Nucleus accumbens (tissue), 56 donors: Measurements from ENCODE around the gene MYO18B.
A peak's percentile ranks its signal among the peaks of the same experiment; 100 is the strongest.

Source experiments
- DNase-seq, 56 donors: peaks; one replicate each; lab custom pipeline; 2025; lab: John Stamatoyannopoulos, UW

The MYO18B gene

DNA sequence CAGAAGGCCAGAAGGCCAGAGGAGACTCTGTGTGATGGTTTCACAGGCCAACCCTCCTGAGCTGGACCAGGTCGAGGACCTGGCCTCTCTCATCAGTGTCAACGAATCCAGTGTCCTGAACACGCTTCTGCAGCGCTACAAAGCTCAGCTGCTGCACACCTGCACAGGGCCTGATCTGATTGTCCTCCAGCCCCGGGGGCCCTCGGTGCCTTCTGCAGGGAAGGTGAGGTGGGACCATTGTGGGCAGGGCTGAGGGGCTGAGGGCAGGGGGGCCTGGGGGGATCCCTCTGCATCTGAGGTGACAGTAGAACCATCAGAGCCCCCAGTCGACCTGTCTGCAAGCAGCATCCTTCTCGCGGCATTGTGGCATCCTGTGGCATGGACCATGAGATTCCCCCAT, 30.3 kb downstream of the MYO18B start:
- no peak for DNase-seq

DNA sequence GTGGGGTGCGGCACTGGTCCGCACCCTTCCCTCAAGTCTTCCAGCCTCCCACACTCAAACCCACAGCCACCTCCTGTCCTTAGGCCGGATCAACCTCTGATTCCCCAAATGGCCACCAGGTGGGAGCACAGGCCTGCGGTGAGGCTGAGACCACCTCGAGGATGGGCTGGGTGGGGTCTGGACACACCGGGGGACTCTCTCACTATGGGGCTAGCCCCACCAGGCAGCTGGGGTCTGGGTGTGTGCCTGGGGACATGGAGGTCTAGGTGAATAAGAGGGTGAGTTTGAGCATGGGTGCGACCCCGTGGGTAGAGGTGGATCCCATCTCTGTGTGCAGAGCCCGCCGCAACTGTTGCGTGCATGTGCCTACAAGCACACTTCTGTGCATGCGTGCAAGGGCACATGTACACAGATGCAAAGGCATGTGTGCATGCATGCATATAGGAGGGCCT, 32.6 kb downstream of the MYO18B start:
- DNase-seq, result peak in 10 of 56 donors; percentile 3 to 39 (median 15)

DNA sequence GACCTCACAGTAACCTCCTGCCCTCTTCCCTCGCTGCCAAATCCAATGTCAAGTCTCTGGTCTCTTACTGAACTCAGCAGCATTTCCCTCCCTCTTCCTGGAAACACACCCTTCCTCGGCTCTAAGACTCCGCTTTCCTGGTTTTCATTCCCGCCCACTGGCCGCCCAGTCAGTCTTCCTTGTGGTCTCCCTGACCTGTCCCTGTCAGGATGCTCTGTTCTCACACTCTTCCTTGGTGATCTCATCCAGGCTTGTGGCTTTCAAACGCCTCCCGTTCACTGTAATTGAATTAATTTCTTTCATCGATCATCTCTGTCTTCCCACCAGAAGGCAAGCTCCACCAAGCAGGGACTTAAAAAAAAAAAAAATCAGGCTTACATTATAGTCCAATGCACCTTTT, 33.5 kb downstream of the MYO18B start:
- no peak for DNase-seq

DNA sequence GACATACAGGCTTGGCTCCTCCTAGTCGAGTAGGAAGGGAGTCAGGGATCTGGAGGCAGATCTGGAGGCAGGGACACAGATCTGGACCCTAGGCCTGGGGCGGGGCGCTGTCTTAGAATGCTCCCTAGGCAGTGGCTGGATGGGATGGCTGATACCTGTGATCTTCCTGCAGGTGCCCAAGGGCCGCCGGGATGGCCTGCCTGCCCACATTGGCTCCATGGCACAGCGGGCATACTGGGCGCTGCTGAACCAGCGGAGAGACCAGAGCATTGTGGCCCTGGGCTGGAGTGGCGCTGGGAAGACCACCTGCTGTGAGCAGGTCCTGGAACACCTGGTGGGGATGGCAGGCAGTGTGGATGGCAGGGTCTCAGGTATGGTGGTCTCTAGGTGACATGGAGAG, 35.4 kb downstream of the MYO18B start:
- no peak for DNase-seq

DNA sequence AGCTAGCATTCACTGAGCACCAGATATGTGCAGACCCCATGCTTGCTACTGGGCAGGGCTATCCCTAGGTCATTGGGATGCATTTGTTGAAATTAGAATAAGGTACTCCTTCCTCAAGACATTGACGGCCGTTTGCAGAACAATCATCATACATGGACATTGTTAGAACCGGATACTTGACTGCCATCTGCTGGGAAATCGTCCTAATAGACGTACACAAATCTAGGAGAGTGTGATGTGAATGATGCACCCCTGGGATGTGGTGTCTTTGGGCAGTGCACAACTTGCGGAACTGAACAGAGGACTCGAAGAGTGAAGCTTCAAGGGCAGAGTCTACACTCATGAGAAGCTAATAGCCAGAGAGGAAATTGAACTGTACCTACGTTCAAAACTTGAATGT, 35.9 kb downstream of the MYO18B start:
- DNase-seq, result no peak

DNA sequence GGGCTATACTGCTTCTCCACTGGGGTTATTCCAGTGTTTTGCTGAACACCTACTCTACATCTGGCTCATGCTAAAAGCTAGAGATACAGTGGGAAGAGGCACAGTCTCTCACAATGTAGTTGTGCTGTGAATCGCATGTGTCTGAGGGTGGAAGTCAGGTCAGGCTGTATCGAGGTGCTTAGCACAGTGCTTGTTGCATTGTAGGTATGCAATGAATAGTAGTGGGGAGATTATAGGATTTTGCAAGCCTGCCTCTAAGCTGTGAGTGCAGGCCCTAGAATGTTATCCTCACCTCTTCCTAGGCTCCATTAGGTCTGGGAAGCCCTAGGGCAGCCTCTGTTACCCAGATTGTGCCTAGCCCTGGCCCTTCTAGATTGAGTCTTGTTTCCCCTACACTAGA, 37.4 kb downstream of the MYO18B start:
- DNase-seq, result no peak

DNA sequence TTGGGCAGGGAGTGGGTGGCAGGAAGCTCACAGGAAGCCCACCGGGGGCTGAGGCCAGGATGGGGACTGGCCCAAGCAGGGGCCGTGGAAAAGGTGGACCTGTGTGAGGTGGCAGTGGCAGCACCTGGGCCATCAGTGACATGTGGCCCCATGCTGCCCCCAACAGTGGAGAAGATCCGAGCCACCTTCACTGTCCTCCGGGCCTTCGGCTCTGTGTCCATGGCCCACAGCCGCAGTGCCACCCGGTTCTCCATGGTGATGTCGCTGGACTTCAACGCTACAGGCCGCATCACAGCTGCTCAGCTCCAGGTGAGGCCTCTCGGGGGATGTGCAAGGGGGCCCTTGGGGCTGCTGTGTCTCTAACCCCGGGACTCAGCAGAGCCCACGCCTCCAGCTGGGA, 37.9 kb downstream of the MYO18B start:
- no peak for DNase-seq

DNA sequence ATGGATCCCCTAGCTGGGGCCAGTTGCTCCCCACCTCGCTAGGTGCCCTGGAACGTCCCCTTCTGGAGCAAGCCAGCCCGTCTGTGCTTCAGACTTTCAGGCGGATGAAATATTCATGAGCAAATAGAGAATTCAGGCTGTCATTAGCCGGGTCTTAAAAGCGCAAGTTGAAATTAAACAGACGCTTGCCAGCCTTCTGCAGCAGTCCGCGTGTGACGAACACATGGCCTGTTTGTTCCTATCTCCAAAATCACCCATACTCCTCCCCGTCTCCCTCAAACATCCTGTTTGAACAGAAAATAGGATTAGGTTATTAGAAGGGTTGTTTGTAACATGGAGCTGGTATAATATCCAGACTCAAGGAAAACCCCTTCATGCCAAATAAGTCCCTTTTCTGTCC, 38.7 kb downstream of the MYO18B start:
- no peak for DNase-seq

DNA sequence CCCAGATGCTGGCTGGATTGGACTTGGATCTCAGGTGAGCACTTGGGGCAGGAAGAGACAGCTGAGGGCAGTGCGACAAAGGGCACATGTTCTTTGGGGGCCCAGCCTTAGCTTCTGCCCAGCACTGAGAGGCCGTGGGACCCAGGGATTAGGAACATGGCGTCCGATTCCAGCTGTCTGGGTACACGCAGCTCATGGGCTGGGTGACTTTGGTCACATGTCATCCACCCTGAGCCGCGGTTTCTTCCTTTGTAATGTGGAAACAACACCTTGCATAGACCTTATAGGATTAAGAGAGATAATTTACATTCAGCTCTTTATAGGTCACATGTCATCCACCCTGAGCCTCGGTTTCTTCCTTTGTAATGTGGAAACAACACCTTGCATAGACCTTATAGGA, 39.8 kb downstream of the MYO18B start:
- DNase-seq, result no peak

DNA sequence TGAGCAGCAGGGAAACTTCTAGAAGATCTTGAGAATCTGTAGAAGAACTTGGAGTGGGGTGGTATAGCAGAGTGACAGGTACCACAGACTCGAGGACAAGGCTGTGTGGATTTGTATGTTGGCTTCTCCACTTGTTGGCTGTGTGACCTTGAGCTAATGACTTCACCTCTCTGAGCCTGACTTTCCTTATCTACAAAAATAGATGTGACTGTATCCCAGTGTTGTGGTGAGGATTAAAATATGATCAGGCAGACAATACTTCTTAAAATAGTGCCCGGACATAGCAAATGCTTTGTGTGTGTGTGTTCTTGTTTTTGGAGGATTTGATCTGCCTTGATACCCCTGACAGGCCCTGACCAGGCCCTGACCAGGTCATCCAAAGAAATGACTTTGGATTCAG, 40.8 kb downstream of the MYO18B start:
- no peak for DNase-seq

DNA sequence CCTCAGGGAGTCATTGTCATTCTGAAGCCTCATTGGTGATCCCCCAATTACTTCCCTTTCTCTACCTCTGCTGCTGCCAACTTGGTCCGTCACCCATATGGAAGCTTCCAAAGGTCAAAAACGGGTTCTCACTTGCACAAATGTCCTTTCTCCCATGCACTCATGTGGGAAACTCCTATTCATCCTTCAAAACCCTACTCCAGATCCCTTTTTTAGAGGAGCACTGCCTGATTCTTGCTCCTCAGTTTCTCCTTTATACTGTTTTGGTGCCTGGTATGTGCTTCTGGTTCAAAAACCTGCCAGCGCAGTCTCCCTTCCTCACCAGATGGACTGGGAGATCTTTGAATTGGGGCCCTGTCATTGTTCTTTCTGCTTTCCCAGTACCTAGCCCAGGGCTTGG, 41.9 kb downstream of the MYO18B start:
- DNase-seq, result no peak

DNA sequence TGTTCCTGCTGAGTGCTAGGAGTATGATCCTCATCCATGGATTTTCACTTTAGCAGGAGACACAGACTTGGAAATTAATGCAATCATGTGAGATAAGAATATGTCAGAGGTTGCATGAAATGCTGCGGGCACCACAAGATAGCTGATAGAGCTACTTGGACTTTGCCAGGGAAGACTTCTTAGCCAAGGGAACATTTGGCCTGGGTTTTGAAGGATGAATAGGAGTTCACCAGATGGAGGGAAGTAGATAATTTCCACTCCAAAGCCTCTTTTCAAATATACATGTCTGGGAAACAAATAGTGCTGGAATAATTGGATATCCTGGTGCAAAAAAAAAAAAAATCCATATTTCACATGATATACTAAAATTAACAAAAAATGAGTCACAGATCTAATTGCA, 44.2 kb downstream of the MYO18B start:
- DNase-seq, result no peak

DNA sequence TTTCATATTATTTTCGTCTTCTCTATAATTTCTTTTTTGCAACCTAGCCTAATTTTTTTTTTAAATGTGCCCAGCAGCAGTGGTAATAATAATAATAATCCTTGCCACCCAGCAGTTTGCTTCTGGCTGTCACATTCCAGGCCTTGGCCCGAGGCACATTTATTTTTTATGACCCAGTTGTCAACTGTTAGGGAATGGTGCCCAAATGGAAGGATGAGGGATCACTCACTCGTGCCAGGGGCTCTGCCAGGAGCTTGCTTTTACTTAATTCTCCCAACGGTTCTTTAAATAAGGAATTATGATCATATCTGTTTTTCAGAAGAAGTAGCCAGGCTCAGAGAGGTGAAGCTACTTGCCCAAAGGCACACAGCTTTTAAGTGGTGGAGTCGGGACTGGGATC, 49.6 kb downstream of the MYO18B start:
- DNase-seq, result no peak

DNA sequence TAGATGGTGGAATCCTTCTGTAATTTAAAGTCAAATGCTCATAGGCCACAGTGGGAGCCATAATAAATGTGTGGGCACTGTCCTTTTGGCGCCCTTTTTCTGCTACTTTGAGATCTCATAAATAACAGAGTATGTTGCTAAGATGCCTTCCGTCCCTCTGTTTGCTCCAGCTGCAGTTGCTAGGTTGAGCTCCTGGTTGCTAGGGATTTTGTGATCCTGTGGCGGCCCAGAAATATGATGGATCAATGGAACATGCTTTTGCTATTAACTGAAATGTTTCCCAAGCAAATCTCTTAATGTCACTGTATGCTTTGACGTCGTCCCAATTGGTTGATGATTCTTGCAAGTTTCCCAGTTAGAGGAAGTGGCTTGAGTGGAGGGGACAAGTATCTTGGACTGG, 53.5 kb downstream of the MYO18B start:
- DNase-seq, result peak in 1 of 56 donors; percentile 5

DNA sequence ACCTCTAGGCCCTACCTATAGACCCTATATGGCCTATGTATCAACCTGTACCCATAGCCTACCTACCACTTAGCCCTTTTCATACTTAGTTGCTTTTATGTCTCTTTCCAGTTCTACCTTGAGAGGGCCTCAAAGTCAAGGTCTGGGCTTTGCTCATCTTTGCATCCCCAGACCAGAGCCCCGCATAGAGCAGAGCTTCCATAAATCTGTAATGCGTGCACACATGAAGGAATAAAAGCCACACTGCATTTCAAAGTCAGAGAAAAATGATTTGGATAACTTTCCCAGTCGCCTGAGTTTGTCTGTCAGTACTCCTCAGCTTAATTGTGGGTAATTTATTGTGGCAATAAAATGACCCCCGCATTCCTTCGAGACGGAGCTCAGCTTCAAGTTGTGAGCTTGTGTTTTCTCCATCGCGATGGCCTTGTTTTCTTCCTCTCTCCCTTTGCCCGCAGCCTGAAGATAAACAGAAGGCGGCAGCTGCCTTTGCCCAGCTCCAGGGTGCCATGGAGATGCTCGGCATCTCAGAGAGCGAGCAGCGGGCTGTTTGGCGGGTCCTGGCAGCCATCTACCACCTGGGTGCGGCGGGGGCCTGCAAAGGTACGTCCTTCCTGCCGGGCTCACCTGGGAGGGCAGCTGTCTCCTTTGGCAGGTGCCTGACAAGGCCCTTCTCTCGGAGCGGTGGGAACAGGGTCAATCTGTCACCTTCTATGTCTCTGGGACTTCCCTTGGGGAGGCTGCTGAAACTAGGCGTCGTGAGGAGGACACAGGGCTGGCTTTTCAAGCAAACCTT, 55.7 kb downstream of the MYO18B start:
- DNase-seq, result no peak

DNA sequence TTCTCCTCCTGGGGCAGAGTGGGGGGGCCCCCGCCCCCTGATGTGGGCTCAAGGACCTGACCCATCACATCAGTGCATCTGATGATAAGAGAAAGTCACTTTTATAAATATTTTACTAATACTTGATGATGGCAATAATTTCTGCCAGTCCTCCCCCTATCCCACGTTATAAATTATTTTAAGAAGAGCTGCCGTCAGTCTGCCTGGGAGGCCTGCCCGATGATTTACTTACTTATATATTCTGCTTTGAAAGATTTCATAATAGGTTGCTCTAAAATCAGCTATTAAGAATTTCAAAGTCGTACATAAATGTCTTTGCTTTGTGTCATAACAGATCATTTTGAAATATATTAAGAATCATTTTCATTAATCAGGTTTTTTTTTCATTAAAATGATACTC, 58.8 kb downstream of the MYO18B start:
- DNase-seq, result peak in 5 of 56 donors; percentile 2 to 22 (median 5)

DNA sequence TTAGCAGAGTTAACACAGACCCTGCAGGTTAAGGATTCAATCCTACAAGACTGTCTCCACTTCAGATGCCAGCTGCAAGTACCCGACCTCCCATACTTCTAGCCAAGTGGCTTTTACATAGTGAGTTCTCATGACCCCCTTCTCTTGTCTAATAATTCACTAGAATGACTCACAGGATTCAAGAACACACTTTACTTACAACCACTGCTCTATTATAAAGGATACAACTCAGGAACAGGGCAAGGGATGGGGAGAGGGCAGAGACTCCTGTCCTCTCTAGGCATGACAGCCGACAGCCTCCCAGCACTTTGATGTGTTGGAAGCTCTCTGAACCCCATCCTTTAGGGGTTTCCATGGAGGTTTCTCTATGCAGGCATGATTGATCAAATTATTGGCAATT, 60.0 kb downstream of the MYO18B start:
- DNase-seq, result no peak

DNA sequence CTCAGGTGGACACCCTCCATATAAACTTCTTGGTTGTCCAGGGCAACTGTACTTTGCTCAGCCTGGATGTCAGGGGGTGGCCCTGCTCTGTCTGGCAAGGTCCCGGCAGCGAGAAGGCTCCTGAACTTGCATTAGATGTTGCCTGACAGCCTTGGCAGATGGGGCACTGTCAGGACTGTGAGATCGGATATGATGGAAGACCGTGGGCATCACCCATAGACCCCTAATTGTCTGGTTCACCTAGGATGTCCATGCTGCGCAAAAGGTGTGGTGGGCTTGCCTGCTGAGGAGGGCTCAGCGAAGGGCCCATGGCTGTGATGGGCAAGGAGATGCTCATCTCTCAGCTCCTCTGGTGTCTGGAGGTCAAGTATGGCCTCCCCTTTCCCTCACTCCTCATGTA, 62.7 kb downstream of the MYO18B start:
- no peak for DNase-seq

DNA sequence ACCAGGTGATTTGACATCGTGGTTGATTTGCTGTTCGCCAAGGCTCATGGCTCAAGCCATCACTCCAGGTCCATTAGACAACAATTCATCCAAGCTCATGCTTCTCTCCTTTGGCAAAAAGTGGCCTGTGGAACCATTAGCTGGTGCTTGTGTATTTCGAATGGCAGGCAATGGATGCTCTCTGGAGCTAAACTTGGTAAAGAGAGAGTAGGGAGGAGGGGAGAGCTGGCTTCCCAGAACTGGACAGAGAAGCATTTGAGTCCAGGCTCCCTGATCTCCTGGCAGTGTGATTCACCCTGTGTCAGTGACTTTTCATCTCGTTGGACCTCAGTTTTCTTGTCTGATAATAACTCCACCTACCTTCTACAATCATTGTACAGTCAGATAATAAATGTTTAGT, 64.6 kb downstream of the MYO18B start:
- no peak for DNase-seq

DNA sequence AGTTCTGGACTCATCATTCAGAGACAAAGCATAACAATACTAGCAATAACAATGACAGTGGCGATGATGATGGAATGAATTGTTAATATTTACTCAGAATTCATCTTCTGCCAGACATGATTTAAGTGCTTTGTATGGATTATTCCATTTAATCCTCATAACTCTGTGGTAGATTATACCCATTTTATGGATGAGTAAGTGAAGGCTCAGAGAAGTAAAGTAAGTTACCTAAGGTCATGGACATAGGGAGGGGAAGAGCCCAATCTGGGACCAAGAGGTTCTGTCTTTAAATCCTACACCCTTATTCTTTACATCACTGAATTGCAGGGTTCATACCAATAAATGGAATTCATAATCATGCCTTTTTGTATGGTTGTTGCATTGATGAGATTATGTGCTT, 72.7 kb downstream of the MYO18B start:
- DNase-seq, result no peak

DNA sequence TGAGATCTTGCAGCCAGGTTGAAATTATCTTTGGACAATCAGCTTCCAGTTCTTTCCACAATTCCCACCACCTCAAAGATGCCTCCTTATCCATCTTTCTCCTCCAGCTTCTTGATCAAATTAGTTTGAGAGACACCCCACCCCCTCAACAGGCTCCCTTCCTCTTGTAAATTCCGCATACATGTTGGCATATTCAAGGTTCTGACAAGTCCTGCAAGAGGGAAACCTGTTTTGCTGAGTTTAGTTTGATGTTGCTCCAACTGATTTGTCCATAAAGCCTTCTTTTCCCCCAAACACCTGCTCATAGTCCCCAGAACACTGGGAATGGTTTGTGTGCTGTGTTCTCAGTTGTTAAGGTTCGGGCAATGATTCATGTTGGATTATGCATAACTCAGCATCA, 73.6 kb downstream of the MYO18B start:
- DNase-seq, result no peak

DNA sequence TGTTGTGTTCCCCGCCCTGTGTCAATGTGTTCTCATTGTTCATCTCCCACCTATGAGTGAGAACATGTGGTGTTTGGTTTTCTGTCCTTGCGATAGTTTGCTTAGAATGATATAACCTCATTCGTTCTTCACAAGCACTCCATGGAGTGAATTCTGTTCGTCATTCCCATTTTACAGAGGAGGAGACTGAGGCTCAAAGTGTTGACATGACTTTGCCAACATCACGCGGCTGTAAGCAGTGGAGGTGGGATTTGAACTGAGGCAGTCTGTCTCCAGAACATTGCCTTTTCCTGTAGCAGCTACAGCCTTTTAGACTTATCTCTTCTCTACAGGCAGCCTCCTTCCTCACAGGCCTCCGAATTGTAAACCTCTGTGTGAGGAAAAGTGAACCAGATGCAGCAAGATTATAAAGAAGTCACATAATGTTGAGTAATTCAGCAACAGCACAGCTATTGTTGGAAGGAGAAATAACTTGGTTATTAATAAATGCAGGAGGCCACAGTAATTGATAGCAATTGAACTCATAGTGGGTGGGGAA, 74.6 kb downstream of the MYO18B start:
- DNase-seq, result no peak
